Measurements from ENCODE around the gene TC2N.
A peak's percentile ranks its signal among the peaks of the same experiment; 100 is the strongest.
"Not testable (repeated sequence)": the region's sequence is repeated elsewhere in the genome, so short reads cannot be mapped to it uniquely, and the experiment has no call there.

The TC2N gene

DNA sequence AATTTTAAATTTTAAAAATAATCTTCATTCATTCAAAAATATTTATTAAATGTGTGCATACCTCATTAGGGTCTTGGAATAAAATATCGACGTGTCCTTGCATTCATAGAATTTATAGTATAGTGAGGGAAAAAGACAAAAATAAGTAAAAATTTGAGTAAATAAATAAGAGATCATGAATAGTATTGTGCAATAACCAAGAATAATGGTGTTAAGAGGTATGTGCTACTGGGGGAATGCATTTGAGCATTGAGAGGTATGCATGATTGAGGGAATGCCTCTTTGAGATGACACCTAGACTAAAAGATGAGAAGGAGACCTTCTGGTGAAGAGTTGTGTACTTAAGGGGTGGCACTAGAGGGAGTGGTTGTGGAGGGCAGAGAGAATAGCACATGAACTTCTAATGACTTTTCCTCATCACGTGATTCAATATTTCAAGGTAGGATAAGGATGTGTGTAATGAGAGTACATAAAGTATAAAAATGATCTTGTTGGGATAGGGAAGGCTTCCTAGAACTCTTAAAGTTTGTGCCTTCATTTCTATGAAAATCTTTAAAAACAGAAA lies 116.6 kb downstream of the TC2N start:
- H3K4me1 ChIP-seq (ENCODE audit: control insufficient read depth, insufficient read depth, low read length): peaks cover 20% of the 10 kb centered on the region
- no peaks in the 10 kb centered on the region for H3K9me3 ChIP-seq (ENCODE audit: control insufficient read depth, low read length)
- no peaks in the 10 kb centered on the region for H3K27me3 ChIP-seq (replicated peaks; ENCODE audit: control insufficient read depth, insufficient read depth, low read length)
- DNase-seq (ENCODE audit: low read depth): no peak
- H3K4me3 ChIP-seq (ENCODE audit: low read length): no peak overlapping the region
- H3K9ac ChIP-seq (ENCODE audit: low read length): no peak overlapping the region
- H3K36me3 ChIP-seq (ENCODE audit: control insufficient read depth, insufficient read depth, low read length, severe bottlenecking): no peaks in the 10 kb centered on the region

DNA sequence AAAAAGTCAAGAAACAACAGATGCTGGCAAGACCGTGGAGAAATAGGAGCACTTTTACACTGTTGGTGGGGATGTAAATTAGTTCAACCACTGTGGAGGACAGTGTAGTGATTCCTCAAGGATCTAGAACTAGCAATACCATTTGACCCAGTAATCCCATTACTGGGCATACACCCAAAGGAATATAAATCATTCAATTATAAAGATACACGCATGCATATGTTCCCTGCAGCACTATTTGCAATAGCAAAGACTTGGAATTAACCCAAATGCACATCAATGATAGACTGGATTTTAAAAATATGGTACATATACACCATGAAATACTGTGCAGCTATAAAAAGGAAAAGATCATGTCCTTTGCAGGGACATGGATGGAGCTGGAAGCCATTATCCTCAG lies 117.5 kb downstream of the TC2N start:
- Histone ChIP-seq H3K4me3 (ENCODE audit: low read length) (no peak overlapping the region), H3K27me3 (replicated peaks; ENCODE audit: control insufficient read depth, insufficient read depth, low read length) (no peaks in the 10 kb centered on the region)

DNA sequence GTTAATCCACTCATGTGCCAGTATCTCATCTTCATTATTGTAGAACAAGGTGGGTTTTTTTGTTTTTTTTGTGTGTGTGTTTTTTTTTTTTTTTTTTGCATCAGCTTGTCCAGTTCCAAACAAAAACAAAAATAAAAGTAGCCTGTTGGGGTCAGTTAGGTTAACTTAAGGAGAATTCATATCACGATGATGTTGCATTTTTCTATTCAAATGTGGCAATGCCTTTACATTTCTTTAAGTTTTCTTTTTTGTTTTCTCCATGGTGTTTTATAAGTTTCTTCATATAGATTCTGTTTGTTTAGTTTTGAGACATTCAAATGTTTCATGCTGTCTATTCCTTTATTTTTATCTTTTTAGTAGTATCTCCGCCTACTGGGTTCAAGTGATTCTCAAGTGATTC lies 119.3 kb downstream of the TC2N start:
- DNase-seq (ENCODE audit: low read depth): no peak

More for the DNA sequence above, 117.5 kb downstream of the TC2N start:
- Histone ChIP-seq H3K9me3 (ENCODE audit: control insufficient read depth, low read length) (no peaks in the 10 kb centered on the region), H3K4me1 (ENCODE audit: control insufficient read depth, insufficient read depth, low read length) (peaks cover 18% of the 10 kb centered on the region), H3K9ac (ENCODE audit: low read length) (no peak overlapping the region), H3K36me3 (ENCODE audit: control insufficient read depth, insufficient read depth, low read length, severe bottlenecking) (no peaks in the 10 kb centered on the region)
- DNase-seq (ENCODE audit: low read depth): no peak

DNA sequence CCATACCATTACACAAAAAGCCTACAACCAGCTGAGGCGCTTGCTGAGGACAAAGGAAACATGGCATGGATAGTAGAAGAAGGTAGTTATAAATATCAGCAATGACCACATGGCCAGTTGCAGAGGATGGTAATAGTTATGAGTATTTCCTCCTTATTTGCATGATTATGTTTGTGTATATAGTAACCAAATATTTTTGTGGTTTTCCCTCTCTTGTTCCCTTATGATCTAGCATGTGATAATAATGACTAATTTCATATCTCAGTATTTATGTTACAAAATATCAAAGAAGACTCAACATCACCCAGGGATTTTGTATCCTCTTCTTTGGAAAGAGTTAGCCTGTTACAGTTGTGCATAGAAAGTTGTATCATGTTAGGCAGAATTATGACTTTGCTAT lies 122.0 kb downstream of the TC2N start:
- no peaks in the 10 kb centered on the region for H3K9me3 ChIP-seq (ENCODE audit: control insufficient read depth, low read length)
- H3K27me3 ChIP-seq (replicated peaks; ENCODE audit: control insufficient read depth, insufficient read depth, low read length): no peaks in the 10 kb centered on the region
- no peak overlapping the region for H3K9ac ChIP-seq (ENCODE audit: low read length)
- peaks cover 6% of the 10 kb centered on the region for H3K4me1 ChIP-seq (ENCODE audit: control insufficient read depth, insufficient read depth, low read length)
- H3K36me3 ChIP-seq (ENCODE audit: control insufficient read depth, insufficient read depth, low read length, severe bottlenecking): no peaks in the 10 kb centered on the region
- peak; percentile 1 for DNase-seq (ENCODE audit: low read depth)
- no peak overlapping the region for H3K4me3 ChIP-seq (ENCODE audit: low read length)

More for the DNA sequence above, 119.3 kb downstream of the TC2N start:
- H3K4me1 ChIP-seq (ENCODE audit: control insufficient read depth, insufficient read depth, low read length): peaks cover 9% of the 10 kb centered on the region
- H3K9me3 ChIP-seq (ENCODE audit: control insufficient read depth, low read length): no peaks in the 10 kb centered on the region
- no peaks in the 10 kb centered on the region for H3K27me3 ChIP-seq (replicated peaks; ENCODE audit: control insufficient read depth, insufficient read depth, low read length)
- H3K4me3 ChIP-seq (ENCODE audit: low read length): no peak overlapping the region
- H3K9ac ChIP-seq (ENCODE audit: low read length): no peak overlapping the region
- no peaks in the 10 kb centered on the region for H3K36me3 ChIP-seq (ENCODE audit: control insufficient read depth, insufficient read depth, low read length, severe bottlenecking)

DNA sequence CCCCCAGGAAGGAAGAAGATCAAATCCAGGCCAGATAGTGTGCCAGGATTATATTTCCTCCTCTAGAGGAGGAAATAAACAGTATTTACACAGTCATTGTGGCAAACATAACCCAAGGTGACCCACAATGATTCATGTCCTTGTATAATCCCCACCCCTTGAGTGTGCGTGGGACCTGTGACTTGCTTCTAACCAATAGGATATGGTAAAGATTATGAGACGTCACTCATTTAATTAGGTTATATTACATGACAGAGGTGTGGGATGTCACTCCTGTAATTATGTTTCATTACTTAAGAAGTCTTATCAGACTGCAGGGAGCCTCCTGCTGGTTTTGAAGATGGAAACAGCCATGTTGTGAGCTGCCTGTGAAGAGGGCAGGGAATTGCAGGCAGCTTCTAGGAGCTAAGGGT lies 123.3 kb downstream of the TC2N start:
- Histone ChIP-seq H3K4me3 (ENCODE audit: low read length) (no peak overlapping the region), H3K4me1 (ENCODE audit: control insufficient read depth, insufficient read depth, low read length) (peaks cover 6% of the 10 kb centered on the region), H3K27me3 (replicated peaks; ENCODE audit: control insufficient read depth, insufficient read depth, low read length) (no peaks in the 10 kb centered on the region), H3K9ac (ENCODE audit: low read length) (no peak overlapping the region), H3K9me3 (ENCODE audit: control insufficient read depth, low read length) (no peaks in the 10 kb centered on the region), H3K36me3 (ENCODE audit: control insufficient read depth, insufficient read depth, low read length, severe bottlenecking) (no peaks in the 10 kb centered on the region)
- DNase-seq (ENCODE audit: low read depth): no peak

DNA sequence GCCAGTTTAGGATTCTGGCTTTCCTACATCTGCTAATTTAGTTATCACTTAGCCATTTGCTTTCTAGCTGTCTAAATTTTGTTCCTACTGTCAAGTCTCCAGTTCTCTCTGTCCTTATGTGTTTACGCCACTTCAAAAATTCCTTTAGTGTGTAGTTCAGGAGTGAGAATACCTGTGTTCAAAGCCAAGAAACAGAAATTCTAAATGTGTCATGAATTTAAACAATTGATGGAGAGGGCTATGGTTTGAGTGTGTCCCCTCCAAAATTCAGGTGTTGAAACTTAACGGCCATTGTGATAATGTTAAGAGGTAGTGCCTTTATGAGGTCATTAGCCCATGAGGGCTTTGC lies 124.1 kb downstream of the TC2N start:
- Histone ChIP-seq H3K36me3 (ENCODE audit: control insufficient read depth, insufficient read depth, low read length, severe bottlenecking) (no peaks in the 10 kb centered on the region), H3K4me1 (ENCODE audit: control insufficient read depth, insufficient read depth, low read length) (peaks cover 6% of the 10 kb centered on the region), H3K9me3 (ENCODE audit: control insufficient read depth, low read length) (no peaks in the 10 kb centered on the region), H3K4me3 (ENCODE audit: low read length) (no peak overlapping the region), H3K27me3 (replicated peaks; ENCODE audit: control insufficient read depth, insufficient read depth, low read length) (no peaks in the 10 kb centered on the region), H3K9ac (ENCODE audit: low read length) (no peak overlapping the region)
- no peak for DNase-seq (ENCODE audit: low read depth)

DNA sequence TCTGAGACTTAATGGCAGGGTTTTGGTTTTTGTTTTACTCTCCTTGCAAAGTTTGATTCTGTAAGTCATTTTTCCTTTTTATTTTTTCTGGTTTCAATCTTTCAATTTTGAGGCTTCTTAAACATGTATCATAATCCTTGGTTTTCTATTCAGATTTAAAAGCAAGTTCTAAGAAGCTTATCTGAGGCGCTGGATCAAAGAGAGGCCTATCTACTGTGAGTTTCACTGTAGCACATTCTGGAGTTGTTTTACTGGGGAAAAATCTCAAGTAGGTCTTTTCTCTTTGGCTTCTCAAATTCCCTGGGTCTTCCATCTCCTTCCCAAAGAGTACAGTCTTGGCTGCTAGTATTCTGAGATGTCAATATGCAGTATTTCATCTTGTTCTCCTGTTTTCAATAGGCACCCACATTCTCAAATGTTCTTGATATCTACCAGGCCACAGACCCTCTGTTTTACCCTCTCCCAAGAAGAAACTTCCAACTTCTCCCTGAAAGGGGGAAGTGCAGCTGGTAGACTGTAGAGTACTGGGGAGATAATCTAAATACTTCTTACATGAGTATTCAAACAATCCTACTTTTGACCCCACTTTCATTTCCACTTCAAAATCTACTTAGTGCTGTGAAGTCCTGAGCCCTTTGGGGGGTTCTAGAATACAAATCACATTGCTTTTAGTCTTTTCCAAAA lies 124.6 kb downstream of the TC2N start:
- DNase-seq (ENCODE audit: low read depth): no peak
- H3K9ac ChIP-seq (ENCODE audit: low read length): no peak overlapping the region
- no peaks in the 10 kb centered on the region for H3K36me3 ChIP-seq (ENCODE audit: control insufficient read depth, insufficient read depth, low read length, severe bottlenecking)
- peaks cover 6% of the 10 kb centered on the region for H3K4me1 ChIP-seq (ENCODE audit: control insufficient read depth, insufficient read depth, low read length)
- H3K4me3 ChIP-seq (ENCODE audit: low read length): no peak overlapping the region
- no peaks in the 10 kb centered on the region for H3K27me3 ChIP-seq (replicated peaks; ENCODE audit: control insufficient read depth, insufficient read depth, low read length)
- H3K9me3 ChIP-seq (ENCODE audit: control insufficient read depth, low read length): no peaks in the 10 kb centered on the region

DNA sequence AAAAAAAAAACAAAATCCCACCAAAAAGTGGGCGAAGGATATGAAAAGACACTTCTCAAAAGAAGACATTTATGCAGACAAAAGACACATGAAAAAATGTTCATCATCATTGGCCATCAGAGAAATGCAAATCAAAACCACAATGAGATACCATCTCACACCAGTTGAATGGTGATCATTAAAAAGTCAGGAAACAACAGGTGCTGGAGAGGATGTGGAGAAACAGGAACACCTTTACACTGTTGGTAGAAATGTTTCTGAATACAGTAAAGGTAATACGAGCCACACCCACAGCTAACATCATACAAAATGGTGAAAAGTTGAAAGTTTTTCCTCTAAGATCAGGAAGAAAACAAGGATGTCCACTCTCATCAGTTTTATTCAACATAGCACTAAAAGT lies 127.5 kb downstream of the TC2N start:
- not testable (repeated sequence) for H3K4me1 ChIP-seq (ENCODE audit: control insufficient read depth, insufficient read depth, low read length); H3K4me3 ChIP-seq (ENCODE audit: low read length); H3K9ac ChIP-seq (ENCODE audit: low read length); H3K27me3 ChIP-seq (replicated peaks; ENCODE audit: control insufficient read depth, insufficient read depth, low read length); H3K9me3 ChIP-seq (ENCODE audit: control insufficient read depth, low read length); H3K36me3 ChIP-seq (ENCODE audit: control insufficient read depth, insufficient read depth, low read length, severe bottlenecking); DNase-seq (ENCODE audit: low read depth)

DNA sequence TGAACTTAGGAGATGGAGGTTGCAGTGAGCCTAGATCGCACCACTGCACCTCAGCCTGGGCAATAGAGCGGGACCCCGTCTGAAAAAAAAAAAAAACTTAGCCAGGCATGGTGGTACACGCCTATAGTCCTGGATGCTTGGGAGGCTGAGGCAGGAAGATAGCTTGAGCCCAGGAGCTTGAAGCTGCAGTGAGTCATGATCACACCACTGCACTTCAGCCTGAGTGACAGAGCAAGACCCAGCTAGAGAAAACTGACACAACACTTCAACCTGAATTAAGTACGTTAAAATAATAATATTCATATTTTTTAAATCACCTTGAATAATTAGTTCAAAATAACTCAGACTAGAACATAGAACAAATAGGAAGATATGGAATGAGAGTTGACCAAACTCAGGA lies 129.7 kb downstream of the TC2N start:
- no peak for DNase-seq (ENCODE audit: low read depth)
- H3K9ac ChIP-seq (ENCODE audit: low read length): no peak overlapping the region

DNA sequence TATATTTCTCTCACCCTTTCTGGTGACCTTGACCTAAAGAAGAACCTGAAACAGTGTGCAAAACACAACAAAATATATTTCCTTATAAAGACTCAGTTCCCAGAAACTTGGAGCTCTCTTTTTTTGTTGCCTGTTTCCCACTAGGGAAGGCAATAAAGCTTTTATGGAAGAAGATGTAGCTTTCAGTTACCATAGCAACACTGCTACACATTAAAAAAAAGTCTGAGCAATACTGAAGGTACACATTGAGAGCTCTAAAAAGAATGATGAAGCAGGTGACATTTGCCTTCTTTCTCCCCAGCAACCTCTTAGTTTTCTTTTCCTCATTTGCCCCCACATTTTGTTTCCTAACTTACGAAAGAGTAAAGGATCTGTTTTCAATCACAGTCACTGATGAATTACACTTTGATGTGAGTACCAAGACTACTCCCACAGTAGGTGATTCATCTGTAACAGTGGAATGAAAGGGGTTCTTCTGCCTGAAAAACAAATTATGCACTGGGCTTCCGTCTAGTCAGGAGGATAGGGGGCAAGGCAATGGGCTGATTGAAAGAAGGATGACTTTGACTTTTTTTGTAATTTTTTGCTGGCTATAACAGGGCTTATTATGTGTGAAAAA lies 134.4 kb downstream of the TC2N start:
- Histone ChIP-seq H3K4me1 (ENCODE audit: control insufficient read depth, insufficient read depth, low read length) (peaks cover 9% of the 10 kb centered on the region), H3K27me3 (replicated peaks; ENCODE audit: control insufficient read depth, insufficient read depth, low read length) (no peaks in the 10 kb centered on the region), H3K9ac (ENCODE audit: low read length) (no peak overlapping the region), H3K9me3 (ENCODE audit: control insufficient read depth, low read length) (no peaks in the 10 kb centered on the region), H3K4me3 (ENCODE audit: low read length) (no peak overlapping the region), H3K36me3 (ENCODE audit: control insufficient read depth, insufficient read depth, low read length, severe bottlenecking) (no peaks in the 10 kb centered on the region)
- DNase-seq (ENCODE audit: low read depth): no peak

More for the DNA sequence above, 129.7 kb downstream of the TC2N start:
- Histone ChIP-seq H3K36me3 (ENCODE audit: control insufficient read depth, insufficient read depth, low read length, severe bottlenecking) (no peaks in the 10 kb centered on the region), H3K9me3 (ENCODE audit: control insufficient read depth, low read length) (no peaks in the 10 kb centered on the region), H3K4me1 (ENCODE audit: control insufficient read depth, insufficient read depth, low read length) (no peaks in the 10 kb centered on the region), H3K4me3 (ENCODE audit: low read length) (no peak overlapping the region), H3K27me3 (replicated peaks; ENCODE audit: control insufficient read depth, insufficient read depth, low read length) (no peaks in the 10 kb centered on the region)

DNA sequence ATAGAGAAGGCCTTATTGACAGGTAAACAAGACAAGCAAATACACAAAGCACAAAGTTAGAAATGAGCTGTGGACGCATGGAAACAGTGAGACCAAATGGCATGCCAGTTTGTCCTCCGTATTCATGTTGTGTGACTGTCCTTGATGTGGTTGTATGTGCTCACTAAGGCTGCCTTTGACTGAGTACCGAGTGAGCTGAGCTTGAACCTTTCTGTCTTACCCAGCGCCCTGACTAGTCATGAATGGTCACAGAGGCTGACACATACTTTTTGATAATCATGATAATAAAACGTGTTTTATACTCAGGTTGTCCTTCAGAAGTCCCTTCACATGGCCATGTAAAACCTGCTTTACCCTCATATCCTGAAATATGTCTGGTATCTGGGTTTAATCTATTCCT lies 134.9 kb downstream of the TC2N start:
- no peak for DNase-seq (ENCODE audit: low read depth)
- H3K9ac ChIP-seq (ENCODE audit: low read length): no peak overlapping the region
- H3K4me1 ChIP-seq (ENCODE audit: control insufficient read depth, insufficient read depth, low read length): peaks cover 14% of the 10 kb centered on the region
- no peaks in the 10 kb centered on the region for H3K9me3 ChIP-seq (ENCODE audit: control insufficient read depth, low read length)
- no peaks in the 10 kb centered on the region for H3K27me3 ChIP-seq (replicated peaks; ENCODE audit: control insufficient read depth, insufficient read depth, low read length)
- no peak overlapping the region for H3K4me3 ChIP-seq (ENCODE audit: low read length)
- H3K36me3 ChIP-seq (ENCODE audit: control insufficient read depth, insufficient read depth, low read length, severe bottlenecking): no peaks in the 10 kb centered on the region

All from adipocyte (in vitro differentiated cells).